K562 (cell line): Measurements from ENCODE around the gene TBCEL. TPM values are rescaled to one million over a fixed set of nuclear protein-coding genes. Genes with fewer than 3 reads are reported as not detected.
"Not testable (repeated sequence)": the region's sequence is repeated elsewhere in the genome, so short reads cannot be mapped to it uniquely, and the experiment has no call there.

Experiments used
- ATAC-seq: fragments of 200-7000 bp; cut with Tn5 transposase; 3 replicates; pipeline ENCODE4 v1.9.1; 2020; ENCODE audit warnings: moderate library complexity
- BruUV-seq: library from RNA; stranded (reverse); fragments of 400-500 nt; replicated peaks from 2 replicates; lab custom pipeline; 2021; lab: Mats Ljungman, UMichigan
- CTCF ChIA-PET: fragments of 300-600 bp; formaldehyde crosslinking; extraction: SDS; loops from one replicate; lab custom pipeline; 2021; ENCODE audit warnings: low intra/inter-chr PET ratio; lab: Yijun Ruan, JAX
- POLR2A ChIA-PET: fragments of 300-600, 350-650 bp; sonication (Branson Sonifier 250); formaldehyde crosslinking; extraction: SDS; loops from one replicate; lab custom pipeline; 2021; ENCODE audit warnings: antibody characterized with exemption, inconsistent platforms; lab: Yijun Ruan, JAX
- DNase-seq, 4 experiments: peaks; one replicate each; pipeline versions ENCODE4 v3.0.0 to v3.0.0-alpha.2; 2011 to 2018; ENCODE audit warnings: low spot score in 3 of 4, mixed read lengths in 3 of 4; ENCODE audit errors: extremely low read depth in 1 of 4
- FAIRE-seq: peaks from 2 replicates; lab custom pipeline; 2011; peaks lifted over from hg19 to GRCh38; lab: Jason Lieb, UNC
- H2AFZ ChIP-seq: 2 replicates; pipeline ENCODE4 v1.6.0; 2011; ENCODE audit warnings: low read depth, low read length, control low read depth, inconsistent platforms
- H3K27ac ChIP-seq: fragments of 200-600 bp; 3 replicates; pipeline ENCODE4 v1.8.0; 2011; ENCODE audit warnings: low read depth, mild to moderate bottlenecking, control low read depth, inconsistent platforms, low read length, moderate library complexity, mixed read lengths; ENCODE audit errors: extremely low read depth
- H3K27me3 ChIP-seq, 2 experiments: fragments of 300-600 bp in 1 of 2; 2 replicates in 1 of 2; 3 replicates in 1 of 2; pipeline versions ENCODE4 v1.6.0 to v1.8.0; 2011; ENCODE audit warnings: inconsistent platforms in 2 of 2, low read length in 2 of 2, mild to moderate bottlenecking in 1 of 2, mixed read lengths in 1 of 2, moderate library complexity in 1 of 2; ENCODE audit not compliant: control insufficient read depth in 2 of 2, insufficient read depth in 2 of 2
- H3K36me3 ChIP-seq: fragments of 300-600 bp; 3 replicates; pipeline ENCODE4 v1.8.0; 2011; ENCODE audit warnings: mild to moderate bottlenecking, low read length, inconsistent platforms; ENCODE audit not compliant: control insufficient read depth, insufficient read depth
- H3K4me1 ChIP-seq, 2 experiments: fragments of 200-600 bp in 1 of 2; replicated peaks in 1 of 2; 2 replicates in 1 of 2; 3 replicates in 1 of 2; pipeline versions ENCODE4 v1.5.1 to v1.8.0; 2011; ENCODE audit warnings: inconsistent platforms in 2 of 2, low read length in 2 of 2, mild to moderate bottlenecking in 1 of 2, mixed read lengths in 1 of 2, moderate library complexity in 1 of 2; ENCODE audit not compliant: control insufficient read depth in 2 of 2, insufficient read depth in 2 of 2
- H3K4me2 ChIP-seq: 2 replicates; pipeline ENCODE4 v1.6.1; 2011; ENCODE audit warnings: low read length, control low read depth, inconsistent platforms, mixed read lengths; ENCODE audit not compliant: insufficient read depth
- H3K4me3 ChIP-seq: fragments of 200-600 bp; sonication (generic), shearing (Covaris generic); 2 replicates; pipeline ENCODE4 v1.5.1; 2016; ENCODE audit warnings: control low read depth, inconsistent platforms
- H3K79me2 ChIP-seq: fragments of 200-600 bp; 3 replicates; pipeline ENCODE4 v1.8.0; 2011; ENCODE audit warnings: low read length, inconsistent platforms; ENCODE audit not compliant: control insufficient read depth, insufficient read depth
- H3K9ac ChIP-seq, 2 experiments: 2 replicates each; pipeline versions ENCODE4 v1.6.0 to v1.6.1; 2011; ENCODE audit warnings: low read depth in 2 of 2, low read length in 2 of 2, control low read depth in 1 of 2, inconsistent platforms in 1 of 2, mild to moderate bottlenecking in 1 of 2, mixed read lengths in 1 of 2; ENCODE audit not compliant: insufficient read depth in 1 of 2
- H3K9me1 ChIP-seq: one replicate; pipeline ENCODE4 v1.6.0; 2011; ENCODE audit warnings: inconsistent platforms, mild to moderate bottlenecking, low read length, moderate library complexity; ENCODE audit not compliant: control insufficient read depth, insufficient read depth
- H3K9me3 ChIP-seq: replicated peaks from 2 replicates; pipeline ENCODE4 v1.5.1; 2011; ENCODE audit warnings: low read depth, low read length, inconsistent platforms; ENCODE audit not compliant: control insufficient read depth, insufficient read depth
- H4K20me1 ChIP-seq: replicated peaks from 2 replicates; pipeline ENCODE4 v1.6.1; 2011; ENCODE audit warnings: low read length, inconsistent platforms, mixed read lengths; ENCODE audit not compliant: control insufficient read depth, insufficient read depth
- ARID4B ChIP-seq: sonication (generic); formaldehyde crosslinking; IDR thresholded peaks from 2 replicates; pipeline ENCODE4 v1.8.0; 2022; ENCODE audit warnings: mild to moderate bottlenecking, missing genetic modification reagents
- CTCF ChIP-seq, 3 experiments: IDR thresholded peaks in 2 of 3; conservative IDR thresholded peaks in 1 of 3; 2 replicates each; pipeline ENCODE4 v1.5.1; 2011 to 2012; ENCODE audit warnings: low read length in 3 of 3, mild to moderate bottlenecking in 3 of 3, control low read depth in 2 of 3, improper control_type of control experiment in 1 of 3, inconsistent platforms in 1 of 3, low read depth in 1 of 3, mixed read lengths in 1 of 3, moderate library complexity in 1 of 3; ENCODE audit not compliant: insufficient read depth in 2 of 3
- RAD21 ChIP-seq, 2 experiments: fragments of 250-450 bp in 1 of 2; fragments of 450-650 bp in 1 of 2; sonication (Bioruptor Pico) in 1 of 2; formaldehyde crosslinking in 1 of 2; IDR thresholded peaks in 1 of 2; conservative IDR thresholded peaks in 1 of 2; 2 replicates each; pipeline versions ENCODE4 v1.4.0 to v1.8.0; 2020 to 2022; ENCODE audit warnings: mild to moderate bottlenecking in 2 of 2, moderate library complexity in 1 of 2
- SMAD2 ChIP-seq: fragments of 150-350 bp; IDR thresholded peaks from 2 replicates; pipeline ENCODE4 v1.6.1; 2014; ENCODE audit warnings: low read depth, mild to moderate bottlenecking, low read length
- TCF7L2 ChIP-seq: fragments of 150-350 bp; IDR thresholded peaks from 2 replicates; pipeline ENCODE4 v1.6.1; 2016; ENCODE audit warnings: low read depth, mild to moderate bottlenecking, low read length, moderate library complexity
- TFE3 ChIP-seq: fragments of 450-650 bp; formaldehyde crosslinking; IDR thresholded peaks from 2 replicates; pipeline ENCODE4 v1.4.0; 2020; ENCODE audit warnings: mild to moderate bottlenecking, mixed read lengths
- WGBS: fragments of 100-300 bp; shearing (Covaris generic); methylation state at CpG from one replicate; pipeline ENCODE4 v1.1.6; 2016; ENCODE audit warnings: low coverage, mixed read lengths; ENCODE audit not compliant: insufficient coverage; ENCODE audit errors: missing lambda C conversion rate; 5-methylcytosine and 5-hydroxymethylcytosine counted together
- in situ Hi-C: fragments of 300-500 bp; cut with MboI; formaldehyde crosslinking; loops from 4 replicates; pipeline ENCODE4 v1.15.0; 2018; ENCODE audit warnings: inconsistent platforms, mixed read lengths
- intact Hi-C: fragments of 100-400 bp; cut with micrococcal nuclease; formaldehyde crosslinking; loops from 2 replicates; pipeline ENCODE4 v1.14.2; 2022
- polyA plus RNA-seq, 8 experiments: library from polyadenylated mRNA; depleted of rRNA in 4 of 8; stranded (reverse) in 5 of 8; unstranded in 3 of 8; fragments of >200 nt; fragmentation: Nextera tagmentation in 2 of 8; fragmentation: Illumina TruSeq in 1 of 8; extraction: Ambion mirVana in 2 of 8; extraction: Trizol in 1 of 8; gene quantifications; 2 replicates each; pipeline versions ENCODE4 v1.2.1 to v1.2.3, GENCODE V29; 2011 to 2014; ENCODE audit warnings: inconsistent platforms in 1 of 8, missing spikeins in 1 of 8
- total RNA-seq, 7 experiments: library from RNA; depleted of rRNA in 6 of 7; stranded (reverse); fragments of >200 nt in 6 of 7; fragmentation: Illumina TruSeq in 2 of 7; extraction: Trizol in 2 of 7; gene quantifications; 2 replicates each; pipeline versions ENCODE4 v1.2.1 to v1.2.3, GENCODE V29; 2011 to 2021; ENCODE audit warnings: low replicate concordance in 1 of 7

The TBCEL gene
- total and polyA plus RNA-seq, 9 of the 15 experiments (the other 6 are each of a cell fraction or from before 2014, with no cell fraction given) = 0.39 to 2.3 (median 1.4) TPM

- H3K36me3 ChIP-seq, H3K79me2 ChIP-seq, BruUV-seq, intact Hi-C loops, FAIRE-seq, H3K4me3 ChIP-seq, H3K27ac ChIP-seq, H4K20me1 ChIP-seq, in situ Hi-C loops, H3K4me1 ChIP-seq, DNase-seq, H3K27me3 ChIP-seq, H3K9ac ChIP-seq, H3K9me1 ChIP-seq, ATAC-seq, H2AFZ ChIP-seq, H3K4me2 ChIP-seq, H3K9me3 ChIP-seq: not testable (repeated sequence)
- ChIA-PET POLR2A (interaction anchor here (0.6 kb wide), 1 partner anchor 91 kb away, joined by 3 read pairs; no protein-coding TSS in a partner anchor), CTCF (interaction anchor here (0.7 kb wide), 1 partner anchor 164 kb away, joined by 4 read pairs; no protein-coding TSS in a partner anchor)
- WGBS = 30% methylated on average over 3 of the region's 4 CpGs
Observed at GRCh38 chr11:121031648-121032047, 7.7 kb downstream of the TBCEL start.

GRCh38 chr11:121032546-121032945 lies 8.6 kb downstream of the TBCEL start:
- Histone ChIP-seq H3K36me3 (no peaks in the 10 kb centered on the region), H3K27me3 (no peaks in the 10 kb centered on the region), H3K9me1 (no peaks in the 10 kb centered on the region), H4K20me1 (no peaks in the 10 kb centered on the region; the same call in 1 of the 2 replicates), H2AFZ (no peak overlapping the region), H3K4me1 (no peaks in the 10 kb centered on the region), H3K27ac (no peak overlapping the region), H3K9ac (no peak overlapping the region), H3K4me3 (no peak overlapping the region), H3K4me2 (no peak overlapping the region), H3K9me3 (no peaks in the 10 kb centered on the region), H3K79me2 (no peaks in the 10 kb centered on the region)
- no peak for FAIRE-seq
- no peak for DNase-seq
- in situ Hi-C loops = no loop called here
- intact Hi-C loops = no loop called here
- 19% methylated on average over 3 of the region's 3 CpGs for WGBS
- ChIA-PET POLR2A (no interaction called here), CTCF (interaction anchor here (0.7 kb wide), 1 partner anchor 163 kb away, joined by 4 read pairs; no protein-coding TSS in a partner anchor)
- no peak for ATAC-seq
- no TSS peak for BruUV-seq
- TF ChIP-seq TCF7L2 (no peak), TFE3 (CRISPR knock-in tag) (no peak), ARID4B (CRISPR knock-in tag) (no peak), CTCF (IDR thresholded peaks at IDR 0.05 in 2 of 3, conservative IDR thresholded peaks at IDR 0.05 in 1 of 3; ENCODE audit: insufficient read depth in 2 of 3, low read depth in 1 of 3, low read length in 3 of 3) (peak in 1 of 3 experiments; percentile 19; a peak in 1 of 6 replicates), RAD21 (CRISPR knock-in tag; conservative IDR thresholded peaks at IDR 0.05 in 1 of 2, IDR thresholded peaks at IDR 0.05 in 1 of 2) (peak in 1 of 2 experiments; percentile 34; a peak in 2 of 4 replicates), SMAD2 (no peak)
